ENCODE results near the gene C1QTNF1. TPM values are rescaled to one million over a fixed set of nuclear protein-coding genes. Genes with fewer than 3 reads are reported as not detected.

Gene C1QTNF1
- total and polyA plus RNA-seq, 7 donors: 10.5 to 22.8 (median 16.9) TPM

- WGBS, 3 donors: 68 to 75% (median 74%) methylated on average over 7 to 10 of the region's 10 CpGs
- H3K9me3 ChIP-seq: no peaks in the 10 kb centered on the region
Observed at GRCh38 chr17:79091226-79091670, 67.3 kb downstream of the C1QTNF1 start.

GRCh38 chr17:79092567-79092966 lies 68.6 kb downstream of the C1QTNF1 start:
- TF ChIP-seq CTCF (IDR thresholded peaks at IDR 0.05): no peak
- ATAC-seq (no peak), DNase-seq (no peak)
- Histone ChIP-seq H3K4me1 (peaks cover 5% of the 10 kb centered on the region), H3K9me3 (no peaks in the 10 kb centered on the region), H3K27me3 (ENCODE audit: insufficient read depth in 3 of 3, low read length in 2 of 3) (peaks cover 0 to 65% (median 15%) of the 10 kb centered on the region in 3 donors), H3K4me3 (no peak overlapping the region), H3K27ac (no peak overlapping the region), H3K36me3 (ENCODE audit: insufficient read depth in 1 of 2, low read depth in 1 of 2) (no peaks in the 10 kb centered on the region)
- intact Hi-C loops (cut with DNase I): no loop called here
- WGBS, 3 donors: 47 to 50% (median 48%) methylated on average over 4 of the region's 4 CpGs

More at GRCh38 chr17:79091226-79091670, 67.3 kb downstream of the C1QTNF1 start:
- Histone ChIP-seq H3K36me3 (ENCODE audit: insufficient read depth in 1 of 2, low read depth in 1 of 2) (peaks cover 0 to 13% of the 10 kb centered on the region in 2 donors), H3K4me1 (peaks cover 5% of the 10 kb centered on the region), H3K4me3 (no peak overlapping the region), H3K27me3 (ENCODE audit: insufficient read depth in 3 of 3, low read length in 2 of 3) (peaks cover 0 to 53% (median 7%) of the 10 kb centered on the region in 3 donors), H3K27ac (no peak overlapping the region)
- TF ChIP-seq CTCF (IDR thresholded peaks at IDR 0.05): no peak
- intact Hi-C loops (cut with DNase I): no loop called here
- ATAC-seq (peak in 1 of 4 donors; percentile 2), DNase-seq (no peak)

DNA sequence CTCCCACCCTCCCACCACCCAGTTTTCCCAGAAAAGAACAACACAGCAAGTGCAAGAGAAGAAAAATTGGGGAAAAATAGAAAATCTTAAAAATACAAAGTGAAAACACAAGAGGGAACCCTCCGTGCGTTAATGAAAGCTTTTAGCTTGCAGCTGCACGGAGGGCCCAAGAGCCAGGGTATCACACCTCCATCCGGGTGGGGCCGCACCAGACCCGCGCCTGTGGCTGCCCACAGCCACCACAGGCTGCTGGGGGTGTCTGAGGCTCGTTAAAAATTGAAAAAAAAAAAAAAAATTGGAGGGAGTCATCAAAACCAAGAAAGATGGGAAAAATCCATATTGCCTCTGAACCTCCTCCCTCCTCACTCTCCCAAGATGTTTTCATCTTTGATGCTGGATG lies 69.3 kb downstream of the C1QTNF1 start:
- H3K27me3 ChIP-seq (ENCODE audit: insufficient read depth in 3 of 3, low read length in 2 of 3): peaks cover 0 to 72% (median 21%) of the 10 kb centered on the region in 3 donors
- no peaks in the 10 kb centered on the region for H3K9me3 ChIP-seq
- H3K27ac ChIP-seq: no peak overlapping the region
- no peak overlapping the region for H3K4me3 ChIP-seq
- TF ChIP-seq CTCF (IDR thresholded peaks at IDR 0.05): no peak
- ATAC-seq (no peak), DNase-seq (no peak)
- H3K4me1 ChIP-seq: peaks cover 5% of the 10 kb centered on the region
- H3K36me3 ChIP-seq (ENCODE audit: insufficient read depth in 1 of 2, low read depth in 1 of 2): no peaks in the 10 kb centered on the region
- WGBS, 3 donors: 37 to 61% (median 44%) methylated on average over 8 of the region's 8 CpGs
- intact Hi-C loops (cut with DNase I): no loop called here

DNA sequence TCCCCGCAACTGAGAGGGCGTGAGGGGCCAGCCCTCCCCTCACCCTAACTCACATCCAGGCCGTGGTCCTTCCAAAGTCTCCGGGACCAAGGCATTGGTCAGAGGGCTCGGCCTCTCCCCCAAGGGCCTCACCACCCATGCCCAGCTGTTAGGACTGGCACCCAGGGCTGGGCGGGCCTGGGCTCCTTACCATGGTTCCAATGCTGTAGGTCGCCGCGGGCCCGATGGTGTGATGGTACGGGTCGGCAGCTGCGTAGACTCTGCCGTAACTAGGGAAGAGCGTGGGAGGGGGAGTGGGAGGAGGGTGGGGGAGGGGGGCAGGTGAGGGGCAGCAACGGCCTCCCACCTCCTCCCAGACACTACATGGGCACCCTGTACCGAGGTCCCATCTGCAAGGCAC lies 70.3 kb downstream of the C1QTNF1 start:
- Histone ChIP-seq H3K4me1 (peaks cover 5% of the 10 kb centered on the region), H3K27me3 (ENCODE audit: insufficient read depth in 3 of 3, low read length in 2 of 3) (peaks cover 0 to 82% (median 24%) of the 10 kb centered on the region in 3 donors), H3K4me3 (no peak overlapping the region), H3K27ac (no peak overlapping the region), H3K36me3 (ENCODE audit: insufficient read depth in 1 of 2, low read depth in 1 of 2) (no peaks in the 10 kb centered on the region), H3K9me3 (no peaks in the 10 kb centered on the region)
- intact Hi-C loops (cut with DNase I): no loop called here
- DNase-seq (no peak), ATAC-seq (no peak)
- WGBS, 3 donors: 68 to 75% (median 69%) methylated on average over 11 to 17 of the region's 17 CpGs
- TF ChIP-seq CTCF (IDR thresholded peaks at IDR 0.05): no peak

All from psoas muscle (tissue), 8 donors.